Measurements from ENCODE around the gene TELO2. TPM values are rescaled to one million over a fixed set of nuclear protein-coding genes. Genes with fewer than 3 reads are reported as not detected.

Gene TELO2
- total RNA-seq, 4 donors from 2014 or later = 4.9 to 59.1 (median 39.0) TPM

- no peak for DNase-seq
- Histone ChIP-seq H3K27ac (peak overlapping the region in 1 of 2 donors; percentile 87), H3K4me1 (peaks cover 0 to 15% of the 10 kb centered on the region in 2 donors), H3K9me3 (no peaks in the 10 kb centered on the region), H3K36me3 (no peaks in the 10 kb centered on the region), H3K4me3 (no peak overlapping the region), H3K27me3 (no peaks in the 10 kb centered on the region)
- intact Hi-C loops (cut with DNase I; ENCODE audit: low total_unique reads) = no loop called here
- TF ChIP-seq POLR2A (IDR thresholded peaks at IDR 0.05) (no peak), CTCF (IDR thresholded peaks at IDR 0.05) (no peak)
These were observed 44.7 kb downstream of the TELO2 start for GRCh38 chr16:1537763-1538289.

GRCh38 chr16:1538804-1539520 is 45.8 kb downstream of the TELO2 start:
- Histone ChIP-seq H3K27me3 (no peaks in the 10 kb centered on the region), H3K9me3 (no peaks in the 10 kb centered on the region), H3K4me3 (no peak overlapping the region), H3K36me3 (no peaks in the 10 kb centered on the region), H3K27ac (peak overlapping the region in 1 of 2 donors; percentile 13), H3K4me1 (peaks cover 0 to 18% of the 10 kb centered on the region in 2 donors)
- intact Hi-C loops (cut with DNase I; ENCODE audit: low total_unique reads) = no loop called here
- no peak for DNase-seq
- TF ChIP-seq CTCF (IDR thresholded peaks at IDR 0.05) (no peak), POLR2A (IDR thresholded peaks at IDR 0.05) (no peak)

- Histone ChIP-seq H3K9me3 (no peaks in the 10 kb centered on the region), H3K27ac (no peak overlapping the region), H3K36me3 (no peaks in the 10 kb centered on the region), H3K27me3 (no peaks in the 10 kb centered on the region), H3K4me1 (peaks cover 0 to 25% of the 10 kb centered on the region in 2 donors), H3K4me3 (no peak overlapping the region)
- intact Hi-C loops (cut with DNase I; ENCODE audit: low total_unique reads) = no loop called here
- no peak for DNase-seq
- no peak for TF ChIP-seq CTCF (IDR thresholded peaks at IDR 0.05)
- TF ChIP-seq POLR2A (IDR thresholded peaks at IDR 0.05) = no peak
These were observed 46.8 kb downstream of the TELO2 start for GRCh38 chr16:1539720-1540555.

GRCh38 chr16:1540556-1540855 is 47.3 kb downstream of the TELO2 start:
- DNase-seq = no peak
- intact Hi-C loops (cut with DNase I; ENCODE audit: low total_unique reads) = no loop called here
- Histone ChIP-seq H3K9me3 (no peaks in the 10 kb centered on the region), H3K4me1 (peaks cover 0 to 29% of the 10 kb centered on the region in 2 donors), H3K4me3 (no peak overlapping the region), H3K36me3 (no peaks in the 10 kb centered on the region), H3K27me3 (no peaks in the 10 kb centered on the region), H3K27ac (no peak overlapping the region)
- TF ChIP-seq CTCF (IDR thresholded peaks at IDR 0.05) (no peak), POLR2A (IDR thresholded peaks at IDR 0.05) (no peak)

All from uterus (tissue), 4 donors.